IMR-90 (cell line): Measurements from ENCODE around the gene FER. TPM values are rescaled to one million over a fixed set of nuclear protein-coding genes. Genes with fewer than 3 reads are reported as not detected.

Source experiments
- ATAC-seq: fragments of 200-7000 bp; cut with Tn5 transposase; 2 replicates; pipeline ENCODE4 v1.9.1; 2020; ENCODE audit warnings: low read depth, mild to moderate bottlenecking, moderate library complexity
- BruUV-seq: library from RNA; stranded (reverse); fragments of 400-500 nt; replicated peaks from 2 replicates; lab custom pipeline; 2021; lab: Mats Ljungman, UMichigan
- CTCF ChIA-PET: fragments of 300-600 bp; formaldehyde crosslinking; extraction: SDS; loops from one replicate; lab custom pipeline; 2021; ENCODE audit warnings: antibody characterized with exemption; lab: Yijun Ruan, JAX
- POLR2A ChIA-PET: fragments of 300-600 bp; sonication (Branson Sonifier 250); formaldehyde crosslinking; loops from one replicate; lab custom pipeline; 2022; ENCODE audit warnings: antibody characterized with exemption; ENCODE audit not compliant: unreplicated experiment; lab: Charles Lee
- DNase-seq: peaks from one replicate; pipeline ENCODE4 v3.0.0; 2013
- H2AFZ ChIP-seq: replicated peaks from 2 replicates; pipeline ENCODE3; 2013; ENCODE audit warnings: low read length, mild to moderate bottlenecking; ENCODE audit not compliant: poor library complexity
- H2AK5ac ChIP-seq: 2 replicates; pipeline ENCODE4 v1.6.1; 2013; ENCODE audit warnings: low read depth, low read length, inconsistent platforms
- H2AK9ac ChIP-seq: replicated peaks from 2 replicates; pipeline ENCODE3; 2013; ENCODE audit warnings: mild to moderate bottlenecking, low read depth, low read length, moderate library complexity; ENCODE audit not compliant: poor library complexity
- H2BK120ac ChIP-seq: 2 replicates; pipeline ENCODE4 v1.6.1; 2013; ENCODE audit warnings: low read depth, low read length, inconsistent platforms
- H2BK15ac ChIP-seq: 3 replicates; pipeline ENCODE4 v1.6.1; 2013; ENCODE audit warnings: low read depth, low read length, inconsistent platforms
- H2BK20ac ChIP-seq: 2 replicates; pipeline ENCODE4 v1.6.1; 2013; ENCODE audit warnings: low read depth, mild to moderate bottlenecking, inconsistent platforms, low read length, moderate library complexity
- H2BK5ac ChIP-seq: 2 replicates; pipeline ENCODE4 v1.6.1; 2013; ENCODE audit warnings: mild to moderate bottlenecking, low read depth, low read length, inconsistent platforms; ENCODE audit not compliant: poor library complexity, severe bottlenecking
- H3K14ac ChIP-seq: replicated peaks from 2 replicates; pipeline ENCODE4 v1.6.1; 2013; ENCODE audit warnings: low read depth, low read length, inconsistent platforms
- H3K18ac ChIP-seq: 2 replicates; pipeline ENCODE4 v1.6.1; 2013; ENCODE audit warnings: low read depth, low read length, control low read depth
- H3K23ac ChIP-seq: 2 replicates; pipeline ENCODE4 v1.6.1; 2013; ENCODE audit warnings: low read depth, low read length, inconsistent platforms
- H3K27ac ChIP-seq: 2 replicates; pipeline ENCODE4 v1.5.1; 2013; ENCODE audit warnings: mild to moderate bottlenecking, control low read depth, low read length; ENCODE audit not compliant: insufficient read depth
- H3K27me3 ChIP-seq: 2 replicates; pipeline ENCODE4 v1.6.1; 2013; ENCODE audit warnings: low read length; ENCODE audit not compliant: control insufficient read depth, insufficient read depth
- H3K36me3 ChIP-seq: 2 replicates; pipeline ENCODE4 v1.6.1; 2013; ENCODE audit warnings: low read length, mixed read lengths; ENCODE audit not compliant: control insufficient read depth, insufficient read depth
- H3K4ac ChIP-seq: 2 replicates; pipeline ENCODE4 v1.6.1; 2013; ENCODE audit warnings: low read depth, low read length, inconsistent platforms
- H3K4me1 ChIP-seq: 2 replicates; pipeline ENCODE4 v1.6.1; 2013; ENCODE audit warnings: low read length, mixed read lengths; ENCODE audit not compliant: control insufficient read depth, insufficient read depth
- H3K4me2 ChIP-seq: 2 replicates; pipeline ENCODE4 v1.6.1; 2013; ENCODE audit warnings: low read depth, mild to moderate bottlenecking, control low read depth, low read length, moderate library complexity
- H3K4me3 ChIP-seq: 2 replicates; pipeline ENCODE4 v1.5.1; 2013; ENCODE audit warnings: low read depth, mild to moderate bottlenecking, control low read depth, low read length, moderate library complexity; ENCODE audit not compliant: insufficient read depth
- H3K56ac ChIP-seq: 2 replicates; pipeline ENCODE4 v1.6.1; 2013; ENCODE audit warnings: low read length, inconsistent platforms; ENCODE audit not compliant: insufficient read depth; ENCODE audit errors: extremely low read depth
- H3K79me1 ChIP-seq, 2 experiments: 2 replicates each; pipeline ENCODE4 v1.6.1; 2013; ENCODE audit warnings: low read length in 2 of 2, inconsistent platforms in 1 of 2, low read depth in 1 of 2
- H3K9ac ChIP-seq: 2 replicates; pipeline ENCODE4 v1.6.1; 2013; ENCODE audit warnings: low read depth, low read length, control low read depth
- H3K9me1 ChIP-seq: 2 replicates; pipeline ENCODE4 v1.6.1; 2013; ENCODE audit warnings: low read length, inconsistent platforms; ENCODE audit not compliant: insufficient read depth
- H3K9me3 ChIP-seq: 2 replicates; pipeline ENCODE4 v1.6.1; 2013; ENCODE audit warnings: low read length; ENCODE audit not compliant: control insufficient read depth, insufficient read depth
- H4K20me1 ChIP-seq: 2 replicates; pipeline ENCODE4 v1.6.1; 2013; ENCODE audit warnings: low read length, inconsistent platforms; ENCODE audit not compliant: insufficient read depth
- H4K5ac ChIP-seq: 2 replicates; pipeline ENCODE4 v1.6.1; 2013; ENCODE audit warnings: mild to moderate bottlenecking, low read depth, low read length, control low read depth
- H4K8ac ChIP-seq, 2 experiments: 2 replicates each; pipeline ENCODE4 v1.6.1; 2013; ENCODE audit warnings: low read depth in 2 of 2, low read length in 2 of 2, control low read depth in 1 of 2, inconsistent platforms in 1 of 2
- H4K91ac ChIP-seq: 2 replicates; pipeline ENCODE4 v1.6.1; 2013; ENCODE audit warnings: low read depth, low read length, inconsistent platforms; ENCODE audit not compliant: insufficient read depth
- BHLHE40 ChIP-seq: fragments of 150-350 bp; IDR thresholded peaks from 2 replicates; pipeline ENCODE4 v1.6.1; 2016; ENCODE audit warnings: mild to moderate bottlenecking, low read depth, low read length
- CEBPB ChIP-seq: IDR thresholded peaks from 2 replicates; pipeline ENCODE4 v1.6.1; 2012; ENCODE audit warnings: low read depth, low read length, improper control_type of control experiment
- CHD1 ChIP-seq: IDR thresholded peaks from 2 replicates; pipeline ENCODE4 v1.6.1; 2012; ENCODE audit warnings: low read depth, low read length, improper control_type of control experiment
- FOS ChIP-seq: fragments of 150-350 bp; IDR thresholded peaks from 2 replicates; pipeline ENCODE4 v1.6.1; 2016; ENCODE audit warnings: low read depth, low read length
- MAFK ChIP-seq: IDR thresholded peaks from 2 replicates; pipeline ENCODE4 v1.6.1; 2012; ENCODE audit warnings: low read depth, low read length, improper control_type of control experiment
- MXI1 ChIP-seq: IDR thresholded peaks from 2 replicates; pipeline ENCODE4 v1.6.1; 2012; ENCODE audit warnings: low read depth, mild to moderate bottlenecking, low read length, moderate library complexity, borderline replicate concordance
- NFE2L2 ChIP-seq: fragments of 150-350 bp; IDR thresholded peaks from 2 replicates; pipeline ENCODE4 v1.6.1; 2016; ENCODE audit warnings: low read depth, mild to moderate bottlenecking, low read length
- POLR2A ChIP-seq: IDR thresholded peaks from 2 replicates; pipeline ENCODE4 v1.6.1; 2012; ENCODE audit warnings: mild to moderate bottlenecking, low read depth, low read length
- RAD21 ChIP-seq: IDR thresholded peaks from 2 replicates; pipeline ENCODE4 v1.6.1; 2012; ENCODE audit warnings: low read length, improper control_type of control experiment
- RCOR1 ChIP-seq: IDR thresholded peaks from 2 replicates; pipeline ENCODE4 v1.6.1; 2012; ENCODE audit warnings: mild to moderate bottlenecking, low read length, improper control_type of control experiment; ENCODE audit not compliant: insufficient replicate concordance
- RFX5 ChIP-seq: IDR thresholded peaks from 2 replicates; pipeline ENCODE4 v1.8.0; 2012; ENCODE audit warnings: low read depth, mild to moderate bottlenecking, low read length, moderate library complexity
- SMC3 ChIP-seq: fragments of 150-350 bp; IDR thresholded peaks from 2 replicates; pipeline ENCODE4 v1.6.1; 2016; ENCODE audit warnings: low read depth, mild to moderate bottlenecking, antibody characterized with exemption, low read length, moderate library complexity
- USF2 ChIP-seq: fragments of 150-350 bp; IDR thresholded peaks from 2 replicates; pipeline ENCODE4 v1.6.1; 2017; ENCODE audit warnings: mild to moderate bottlenecking, antibody characterized with exemption, low read length, low read depth
- WGBS, 2 experiments: methylation state at CpG; one replicate each; pipeline versions ENCODE4 v1.1.5 to v1.1.7; 2013; ENCODE audit warnings: missing lambda C conversion rate in 2 of 2; ENCODE audit not compliant: insufficient read length in 1 of 2; ENCODE audit errors: extremely low coverage in 2 of 2; 5-methylcytosine and 5-hydroxymethylcytosine counted together
- dilution Hi-C: fragments of 300-500 bp; cut with HindIII; formaldehyde crosslinking; loops from one replicate; pipeline ENCODE4 v1.14.3; 2018; ENCODE audit warnings: low sequenced_read_pairs; ENCODE audit not compliant: unreplicated experiment
- in situ Hi-C: fragments of 300-500 bp; cut with MboI; formaldehyde crosslinking; loops from 3 replicates; pipeline ENCODE4 v1.14.3; 2019; ENCODE audit warnings: low sequenced_read_pairs, inconsistent platforms, mixed read lengths
- intact Hi-C: fragments of 100-400 bp; cut with micrococcal nuclease; formaldehyde crosslinking; loops from 2 replicates; pipeline ENCODE4 v1.10.0; 2022
- polyA plus RNA-seq, 3 experiments: library from polyadenylated mRNA; depleted of rRNA; stranded (reverse); fragments of >200 nt; gene quantifications; 2 replicates each; pipeline ENCODE4 v1.2.3, GENCODE V29; 2012; ENCODE audit warnings: low replicate concordance in 1 of 3
- total RNA-seq: library from RNA; depleted of rRNA; stranded (reverse); fragments of >200 nt; gene quantifications from 2 replicates; pipeline ENCODE4 v1.2.3, GENCODE V29; 2012
- TF ChIP-seq, protein P1 (sequence below): conservative IDR thresholded peaks from 2 replicates; pipeline ENCODE4 v1.5.1; 2012; ENCODE audit warnings: mild to moderate bottlenecking, low read depth, low read length, improper control_type of control experiment

FER gene
- total and polyA plus RNA-seq, 2 of the 4 experiments (the other 2 are of a cell fraction) = 3.5 to 32.4 TPM

DNA sequence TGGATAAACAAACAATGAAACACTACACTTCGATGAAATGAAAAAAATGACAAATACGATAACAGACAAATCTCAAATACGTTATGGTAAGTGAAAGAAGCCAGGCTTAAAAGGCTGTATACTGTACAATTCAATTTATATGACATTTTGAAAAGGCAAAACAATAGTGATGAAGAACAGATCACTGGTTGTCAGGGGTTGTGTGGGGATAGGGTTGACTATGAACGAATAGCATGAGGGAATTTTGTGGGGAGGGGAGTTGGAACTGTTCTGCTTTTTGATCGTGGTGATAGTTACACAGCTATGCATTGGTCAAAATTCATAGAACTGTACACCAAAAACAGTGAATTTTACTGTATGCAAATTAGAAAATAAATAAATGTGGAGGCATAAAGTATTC is 7.8 kb upstream of the FER start:
- no peaks in the 10 kb centered on the region for H3K79me1 ChIP-seq
- H3K9ac ChIP-seq = no peak overlapping the region
- CTCF ChIA-PET = no interaction called here
- POLR2A ChIA-PET = no interaction called here
- no peak overlapping the region for H4K91ac ChIP-seq
- no peak overlapping the region for H2BK20ac ChIP-seq
- no CpG with 5 or more reads among the region's 5 CpGs for whole genome bisulfite sequencing, 2 experiments
- BruUV-seq = no TSS peak
- no peak overlapping the region for H2BK15ac ChIP-seq
- H3K4me1 ChIP-seq = no peaks in the 10 kb centered on the region
- H3K36me3 ChIP-seq = no peaks in the 10 kb centered on the region
- no peak for ATAC-seq
- no peaks in the 10 kb centered on the region for H3K9me1 ChIP-seq
- no peaks in the 10 kb centered on the region for H3K27me3 ChIP-seq
- H3K18ac ChIP-seq = no peak overlapping the region
- H2AK5ac ChIP-seq = no peak overlapping the region
- no peaks in the 10 kb centered on the region for H4K20me1 ChIP-seq
- H3K4me2 ChIP-seq = no peak overlapping the region
- intact Hi-C loops = loop anchor here (10.0 kb wide), 1 partner anchor 945 kb away; the partner anchor contains the start of gene MAN2A1
- H4K5ac ChIP-seq = no peak overlapping the region
- TF ChIP-seq NFE2L2 (no peak), CEBPB (no peak), BHLHE40 (no peak), POLR2A (no peak), FOS (no peak), USF2 (no peak), MAFK (no peak), SMC3 (no peak), RCOR1 (no peak), RAD21 (no peak), RFX5 (no peak), CHD1 (no peak), MXI1 (no peak)
- TF ChIP-seq, protein P1, sequence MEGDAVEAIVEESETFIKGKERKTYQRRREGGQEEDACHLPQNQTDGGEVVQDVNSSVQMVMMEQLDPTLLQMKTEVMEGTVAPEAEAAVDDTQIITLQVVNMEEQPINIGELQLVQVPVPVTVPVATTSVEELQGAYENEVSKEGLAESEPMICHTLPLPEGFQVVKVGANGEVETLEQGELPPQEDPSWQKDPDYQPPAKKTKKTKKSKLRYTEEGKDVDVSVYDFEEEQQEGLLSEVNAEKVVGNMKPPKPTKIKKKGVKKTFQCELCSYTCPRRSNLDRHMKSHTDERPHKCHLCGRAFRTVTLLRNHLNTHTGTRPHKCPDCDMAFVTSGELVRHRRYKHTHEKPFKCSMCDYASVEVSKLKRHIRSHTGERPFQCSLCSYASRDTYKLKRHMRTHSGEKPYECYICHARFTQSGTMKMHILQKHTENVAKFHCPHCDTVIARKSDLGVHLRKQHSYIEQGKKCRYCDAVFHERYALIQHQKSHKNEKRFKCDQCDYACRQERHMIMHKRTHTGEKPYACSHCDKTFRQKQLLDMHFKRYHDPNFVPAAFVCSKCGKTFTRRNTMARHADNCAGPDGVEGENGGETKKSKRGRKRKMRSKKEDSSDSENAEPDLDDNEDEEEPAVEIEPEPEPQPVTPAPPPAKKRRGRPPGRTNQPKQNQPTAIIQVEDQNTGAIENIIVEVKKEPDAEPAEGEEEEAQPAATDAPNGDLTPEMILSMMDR = no peak
- H3K27ac ChIP-seq = no peak overlapping the region
- dilution Hi-C loops = no loop called here
- H4K8ac ChIP-seq = no peak overlapping the region
- H2BK120ac ChIP-seq = no peak overlapping the region
- H2AFZ ChIP-seq = no peak overlapping the region
- no peak overlapping the region for H3K14ac ChIP-seq
- no peak overlapping the region for H3K4me3 ChIP-seq
- in situ Hi-C loops = no loop called here
- H3K9me3 ChIP-seq = no peaks in the 10 kb centered on the region
- H3K23ac ChIP-seq = no peak overlapping the region
- H2BK5ac ChIP-seq = no peak overlapping the region
- no peak overlapping the region for H2AK9ac ChIP-seq
- no peak for DNase-seq
- no peak overlapping the region for H3K56ac ChIP-seq
- no peak overlapping the region for H3K4ac ChIP-seq
